Smooth muscle cell of the brain vasculature (primary cell): ENCODE results near the gene PFKL.

ENCODE experiments used
- DNase-seq: peaks from one replicate; pipeline ENCODE4 v3.0.0-alpha.2; 2012; ENCODE audit warnings: low read depth, low spot score

PFKL gene

GRCh38 chr21:44312716-44313115 lies 12.9 kb downstream of the PFKL start:
- no peak for DNase-seq

DNA sequence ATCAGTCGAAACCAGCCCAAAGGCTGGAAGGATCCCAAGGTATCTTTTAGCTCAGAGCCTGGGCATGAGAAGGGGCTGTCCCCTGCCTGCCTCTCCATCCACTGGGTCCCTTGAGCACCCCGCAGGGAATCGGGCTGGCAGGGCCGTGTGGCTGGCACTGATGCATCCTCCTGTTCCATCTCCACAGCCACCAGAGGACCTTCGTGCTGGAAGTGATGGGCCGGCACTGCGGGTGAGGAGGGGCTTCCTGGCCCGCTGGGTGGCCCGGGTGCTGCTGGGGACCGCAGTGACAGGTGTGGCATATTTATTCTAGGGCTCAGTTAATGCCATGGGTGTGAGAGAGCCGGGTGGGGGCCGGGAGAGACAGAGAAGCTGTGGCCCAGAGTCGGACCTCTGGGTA lies 13.6 kb downstream of the PFKL start:
- no peak for DNase-seq

DNA sequence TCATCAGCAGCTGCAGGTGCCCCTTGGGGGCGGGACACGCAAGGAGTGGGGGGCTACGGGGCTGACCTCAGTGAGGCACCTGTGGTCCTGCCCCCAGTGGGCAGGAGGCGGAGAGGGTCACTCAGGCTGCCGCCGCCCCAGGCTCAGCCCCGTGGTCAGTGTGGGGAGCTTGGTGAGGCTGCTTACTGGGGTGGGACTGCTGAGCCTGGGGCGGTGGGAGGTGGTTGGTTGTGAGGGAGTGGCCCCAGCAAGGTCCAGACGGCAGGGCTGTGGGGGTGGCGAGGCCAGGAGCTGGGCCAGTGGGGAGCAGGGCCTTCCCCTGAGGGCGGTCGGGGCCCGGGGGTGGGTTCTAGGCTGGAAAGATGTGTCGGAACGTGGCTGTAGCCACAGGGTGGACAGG lies 14.3 kb downstream of the PFKL start:
- no peak for DNase-seq

- no peak for DNase-seq
Observed at GRCh38 chr21:44314561-44314960, 14.7 kb downstream of the PFKL start.

GRCh38 chr21:44315691-44316203 lies 15.9 kb downstream of the PFKL start:
- no peak for DNase-seq

- no peak for DNase-seq
Observed at GRCh38 chr21:44316277-44316900, 16.5 kb downstream of the PFKL start.

DNA sequence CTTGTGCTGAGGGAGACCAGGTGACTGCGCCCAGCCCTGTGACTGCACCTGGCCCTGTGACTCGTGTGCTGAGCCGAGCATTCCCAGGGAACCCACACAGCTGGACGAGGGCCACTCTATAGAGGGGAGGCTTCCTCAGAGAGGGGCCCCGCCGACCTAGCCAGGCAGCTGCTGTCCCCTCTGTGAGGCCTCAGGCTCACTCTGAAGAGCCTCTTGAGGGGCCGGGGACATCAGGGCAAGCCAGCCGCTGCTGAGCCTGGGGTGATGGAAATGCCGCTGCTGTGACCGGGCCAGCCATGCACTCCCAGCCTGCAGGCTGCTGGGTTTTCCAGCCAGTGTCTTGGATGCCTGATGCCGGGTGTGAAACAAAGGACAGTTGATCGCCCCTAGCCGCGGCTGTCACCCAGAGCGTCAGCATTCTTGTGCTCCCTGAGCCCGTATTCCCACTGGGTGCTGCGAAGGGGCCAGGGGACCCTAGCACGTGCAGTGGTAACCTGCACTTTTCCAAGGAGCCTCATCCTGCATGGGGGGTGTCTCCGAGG lies 17.5 kb downstream of the PFKL start:
- no peak for DNase-seq

GRCh38 chr21:44317871-44318270 lies 18.0 kb downstream of the PFKL start:
- no peak for DNase-seq

DNA sequence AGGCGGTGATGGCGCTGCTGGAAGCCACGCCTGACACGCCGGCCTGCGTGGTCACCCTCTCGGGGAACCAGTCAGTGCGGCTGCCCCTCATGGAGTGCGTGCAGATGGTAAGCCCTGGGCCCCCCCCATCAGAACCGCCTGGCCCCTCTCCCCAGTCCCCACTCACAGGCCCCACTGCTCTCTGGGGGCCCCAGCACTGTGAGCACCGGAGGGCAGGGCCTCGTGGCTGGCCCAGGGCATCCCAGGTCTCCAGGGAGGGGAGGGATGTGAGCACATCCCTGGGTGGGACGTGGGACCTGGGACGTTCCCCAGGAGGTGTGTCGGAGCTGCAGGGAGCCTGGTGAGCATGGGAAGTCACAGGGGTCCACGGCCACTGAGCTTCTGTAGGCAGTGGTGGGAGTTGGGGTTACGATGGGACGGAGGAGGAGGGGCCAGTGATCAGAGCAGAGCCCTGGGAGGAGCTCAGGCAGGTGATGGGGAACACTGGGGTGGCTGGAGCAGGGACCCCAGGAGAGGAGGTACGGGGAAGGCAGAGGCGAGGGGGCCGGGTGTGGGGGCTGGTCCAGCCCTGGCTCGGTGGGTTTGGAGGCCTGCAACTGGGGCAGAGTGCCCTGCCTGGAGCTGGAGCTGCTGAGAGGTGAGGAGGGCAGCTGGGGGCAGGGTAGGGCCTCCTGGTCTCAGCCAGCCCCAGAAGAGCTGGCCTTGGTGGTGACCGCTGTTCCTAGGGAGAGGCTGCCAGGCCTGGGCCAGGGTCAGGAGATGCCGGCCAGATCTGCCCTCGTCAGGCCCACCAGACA lies 18.8 kb downstream of the PFKL start:
- DNase-seq: no peak

GRCh38 chr21:44319407-44320065 lies 19.7 kb downstream of the PFKL start:
- no peak for DNase-seq

- no peak for DNase-seq
Observed at GRCh38 chr21:44320847-44321246, 21.0 kb downstream of the PFKL start.

GRCh38 chr21:44321846-44322450 lies 22.1 kb downstream of the PFKL start:
- DNase-seq: no peak

DNA sequence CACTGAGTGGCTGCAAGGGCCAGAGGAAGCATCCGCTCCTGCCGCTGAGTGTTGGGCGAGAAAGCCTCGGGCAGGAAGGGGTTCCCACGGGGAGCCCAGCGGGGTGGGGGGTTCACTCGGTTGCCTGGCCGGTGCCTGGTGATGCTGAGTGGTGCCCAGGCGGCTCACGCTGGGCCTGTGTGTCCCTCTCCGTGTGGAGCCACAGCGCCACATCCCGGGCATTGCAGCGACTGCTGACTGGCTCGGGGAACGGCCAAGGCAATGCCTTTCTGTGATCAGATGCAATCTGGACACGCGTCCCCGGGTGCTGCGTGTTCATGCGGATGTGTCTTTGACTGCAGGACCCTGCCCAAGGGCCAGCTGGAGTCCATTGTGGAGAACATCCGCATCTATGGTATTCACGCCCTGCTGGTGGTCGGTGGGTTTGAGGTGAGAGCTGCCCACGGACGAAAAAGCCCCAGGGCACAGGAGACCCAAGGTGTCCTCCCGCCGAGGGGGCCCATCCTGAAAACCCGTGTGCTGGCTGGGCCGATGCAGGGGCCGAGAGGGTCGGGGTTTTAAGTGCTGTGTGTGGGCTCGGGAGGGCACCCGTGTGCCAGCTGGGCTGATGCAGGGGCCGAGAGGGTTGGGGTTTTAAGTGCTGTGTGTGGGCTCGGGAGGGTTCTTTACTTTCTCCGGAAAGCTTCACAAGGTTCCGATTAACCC lies 22.9 kb downstream of the PFKL start:
- DNase-seq: no peak

- no peak for DNase-seq
Observed at GRCh38 chr21:44323591-44323990, 23.7 kb downstream of the PFKL start.

DNA sequence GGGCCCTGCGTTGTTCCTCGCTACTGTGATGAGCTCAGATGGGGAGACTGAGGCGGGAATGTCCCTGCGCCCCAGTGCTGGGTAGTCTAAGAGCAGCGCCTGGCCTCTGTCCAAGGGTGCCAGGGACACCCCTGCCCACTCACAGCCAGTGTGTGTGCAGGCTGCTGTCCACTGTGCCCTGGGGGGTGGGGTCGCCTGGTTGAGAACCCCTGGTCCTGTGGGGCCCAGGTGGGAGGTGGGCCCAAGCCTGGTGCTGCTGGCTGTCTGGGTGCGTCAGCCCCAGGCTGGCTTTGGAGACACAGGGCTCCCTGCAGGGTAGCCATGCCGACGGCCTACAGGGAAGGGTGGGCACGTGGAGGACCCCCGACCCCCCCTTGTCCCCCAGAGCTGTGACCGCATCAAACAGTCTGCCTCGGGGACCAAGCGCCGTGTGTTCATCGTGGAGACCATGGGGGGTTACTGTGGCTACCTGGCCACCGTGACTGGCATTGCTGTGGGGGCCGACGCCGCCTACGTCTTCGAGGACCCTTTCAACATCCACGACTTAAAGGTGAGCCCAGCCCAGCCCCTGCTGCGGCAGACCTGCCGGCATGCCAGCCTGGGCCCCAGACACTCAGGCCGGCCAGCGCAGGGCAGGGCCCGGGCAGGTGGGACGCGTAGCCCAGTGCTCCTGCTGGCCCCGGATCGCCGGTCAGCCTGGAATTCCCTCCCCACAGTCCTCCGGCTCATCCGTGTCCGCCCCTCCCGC lies 24.4 kb downstream of the PFKL start:
- no peak for DNase-seq

GRCh38 chr21:44324854-44325107 lies 24.9 kb downstream of the PFKL start:
- DNase-seq: no peak

- no peak for DNase-seq
Observed at GRCh38 chr21:44325386-44326271, 25.8 kb downstream of the PFKL start.

GRCh38 chr21:44326272-44326647 lies 26.4 kb downstream of the PFKL start:
- no peak for DNase-seq

DNA sequence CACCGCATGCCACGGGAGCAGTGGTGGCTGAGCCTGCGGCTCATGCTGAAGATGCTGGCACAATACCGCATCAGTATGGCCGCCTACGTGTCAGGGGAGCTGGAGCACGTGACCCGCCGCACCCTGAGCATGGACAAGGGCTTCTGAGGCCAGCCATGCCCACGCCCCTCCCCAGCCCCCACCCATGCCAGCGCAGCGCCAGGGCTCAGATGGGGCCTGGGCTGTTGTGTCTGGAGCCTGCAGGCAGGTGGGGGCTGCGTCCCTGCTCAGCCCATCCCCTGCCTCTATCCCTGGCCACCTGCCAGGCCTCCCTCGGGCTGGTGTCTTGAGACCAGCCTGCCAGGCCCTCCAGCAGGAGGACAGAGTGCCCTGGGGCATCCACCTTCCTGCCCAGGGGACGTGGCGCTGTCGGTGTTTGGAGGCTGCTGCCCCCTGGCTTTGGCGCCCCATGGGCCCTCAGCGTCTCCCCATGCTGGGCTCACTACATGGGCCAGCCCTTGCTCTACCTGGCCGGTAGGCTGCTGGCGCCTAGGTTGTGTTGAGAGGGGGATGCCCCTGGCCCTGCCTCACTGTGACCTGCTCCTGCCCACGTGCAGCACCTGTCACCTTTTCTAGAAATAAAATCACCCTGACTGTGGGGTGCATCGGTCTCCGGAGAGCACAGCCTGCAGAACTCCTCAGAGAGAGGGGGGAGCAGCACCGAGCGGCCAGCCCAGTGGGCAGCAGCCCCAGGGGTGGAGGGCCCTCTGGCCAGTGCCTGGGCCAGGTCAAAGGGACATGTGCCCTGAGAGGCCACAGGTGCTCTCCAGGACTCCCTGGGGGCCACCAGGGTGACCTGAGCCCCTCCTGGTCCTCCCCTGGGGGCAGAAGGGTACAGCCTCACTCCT lies 27.1 kb downstream of the PFKL start:
- no peak for DNase-seq
